22Rv1 (cell line): ENCODE results near the gene RASGRP2.

ENCODE experiments used
- ZFX ChIP-seq: fragments of 450-650 bp; IDR thresholded peaks from 2 replicates; pipeline ENCODE4 v1.6.1; 2017; ENCODE audit warnings: antibody characterized with exemption, borderline replicate concordance
- TF ChIP-seq, protein P1 (sequence below): fragments of 450-650 bp; IDR thresholded peaks from 2 replicates; pipeline ENCODE4 v1.5.1; 2017; ENCODE audit warnings: mild to moderate bottlenecking

DNA sequence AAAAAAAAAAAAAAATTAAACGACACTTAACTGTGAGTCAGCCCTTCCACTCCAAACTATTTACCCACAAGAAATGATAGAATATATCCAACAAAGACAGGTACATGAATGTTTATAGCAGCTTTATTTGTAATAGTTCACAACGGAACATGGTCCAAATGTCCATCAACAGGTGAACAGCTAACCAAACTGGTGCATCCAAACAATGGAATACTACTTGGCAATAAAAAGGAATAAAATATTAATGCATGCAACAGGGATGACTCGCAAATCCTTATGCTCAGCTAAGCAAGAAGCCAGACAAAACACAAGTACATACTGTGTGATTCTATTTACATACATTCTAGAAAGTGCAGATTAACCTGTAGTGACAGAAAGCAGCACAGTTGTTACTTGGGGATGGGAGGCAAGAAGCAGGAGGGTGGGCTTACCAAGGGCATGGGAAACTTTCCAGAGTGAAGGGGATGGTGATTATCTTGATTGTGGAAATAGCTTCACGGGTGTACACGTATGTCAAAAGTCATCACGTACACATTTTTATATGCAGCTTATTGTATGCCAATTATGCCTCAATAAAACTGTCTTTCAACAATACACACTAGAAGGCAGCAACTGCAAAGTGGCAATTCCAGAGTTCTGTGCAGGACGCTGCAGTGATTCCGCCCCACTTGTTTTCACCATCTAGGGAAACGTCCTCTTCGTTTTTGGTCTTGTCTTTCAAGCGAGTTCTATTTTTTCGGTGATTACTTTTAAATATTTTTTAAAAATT lies 41.1 kb upstream of the RASGRP2 start:
- TF ChIP-seq, protein P1, sequence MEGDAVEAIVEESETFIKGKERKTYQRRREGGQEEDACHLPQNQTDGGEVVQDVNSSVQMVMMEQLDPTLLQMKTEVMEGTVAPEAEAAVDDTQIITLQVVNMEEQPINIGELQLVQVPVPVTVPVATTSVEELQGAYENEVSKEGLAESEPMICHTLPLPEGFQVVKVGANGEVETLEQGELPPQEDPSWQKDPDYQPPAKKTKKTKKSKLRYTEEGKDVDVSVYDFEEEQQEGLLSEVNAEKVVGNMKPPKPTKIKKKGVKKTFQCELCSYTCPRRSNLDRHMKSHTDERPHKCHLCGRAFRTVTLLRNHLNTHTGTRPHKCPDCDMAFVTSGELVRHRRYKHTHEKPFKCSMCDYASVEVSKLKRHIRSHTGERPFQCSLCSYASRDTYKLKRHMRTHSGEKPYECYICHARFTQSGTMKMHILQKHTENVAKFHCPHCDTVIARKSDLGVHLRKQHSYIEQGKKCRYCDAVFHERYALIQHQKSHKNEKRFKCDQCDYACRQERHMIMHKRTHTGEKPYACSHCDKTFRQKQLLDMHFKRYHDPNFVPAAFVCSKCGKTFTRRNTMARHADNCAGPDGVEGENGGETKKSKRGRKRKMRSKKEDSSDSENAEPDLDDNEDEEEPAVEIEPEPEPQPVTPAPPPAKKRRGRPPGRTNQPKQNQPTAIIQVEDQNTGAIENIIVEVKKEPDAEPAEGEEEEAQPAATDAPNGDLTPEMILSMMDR, result no peak
- no peak for TF ChIP-seq ZFX
